GM12878 (cell line): ENCODE measurements around the gene YIPF4. TPM values are rescaled to one million over a fixed set of nuclear protein-coding genes. Genes with fewer than 3 reads are reported as not detected.
"Not testable (repeated sequence)": the region's sequence is repeated elsewhere in the genome, so short reads cannot be mapped to it uniquely, and the experiment has no call there.

Experiments used
- ATAC-seq: fragments of 200-7000 bp; cut with Tn5 transposase; 3 replicates; pipeline ENCODE4 v1.9.1; 2020; ENCODE audit warnings: mild to moderate bottlenecking, moderate library complexity
- BruUV-seq: library from RNA; stranded (reverse); fragments of 400-500 nt; replicated peaks from 2 replicates; lab custom pipeline; 2021; lab: Mats Ljungman, UMichigan
- CTCF ChIA-PET: fragments of 300-600 bp; sonication (Branson Sonifier 250); formaldehyde crosslinking; extraction: SDS; loops from one replicate; lab custom pipeline; 2021; ENCODE audit warnings: inconsistent platforms; lab: Yijun Ruan, JAX
- POLR2A ChIA-PET: fragments of 350-600 bp; formaldehyde crosslinking; extraction: SDS; loops from one replicate; lab custom pipeline; 2021; ENCODE audit warnings: inconsistent platforms; lab: Charles Lee
- RAD21 ChIA-PET: fragments of 300-600 bp; sonication (Branson Sonifier 250); formaldehyde crosslinking; loops from one replicate; lab custom pipeline; 2023; ENCODE audit warnings: antibody characterized with exemption; ENCODE audit not compliant: unreplicated experiment; lab: Charles Lee
- SMC1A ChIA-PET: fragments of 300-600 bp; sonication (Branson Sonifier 250); formaldehyde crosslinking; loops from one replicate; lab custom pipeline; 2023; ENCODE audit not compliant: unreplicated experiment, uncharacterized antibody; lab: Charles Lee
- DNase-seq: peaks from one replicate; pipeline ENCODE4 v3.0.0-alpha.2; 2011; ENCODE audit warnings: low read depth, low spot score
- FAIRE-seq: peaks from 3 replicates; lab custom pipeline; 2011; peaks lifted over from hg19 to GRCh38; lab: Jason Lieb, UNC
- H2AFZ ChIP-seq: 2 replicates; pipeline ENCODE4 v1.6.0; 2011; ENCODE audit warnings: low read depth, low read length, control low read depth; ENCODE audit not compliant: control insufficient read depth
- H3K27ac ChIP-seq: 2 replicates; pipeline ENCODE4 v1.5.1; 2011; ENCODE audit warnings: control low read depth; ENCODE audit not compliant: control insufficient read depth, insufficient read depth
- H3K27me3 ChIP-seq, 2 experiments: replicated peaks in 1 of 2; 2 replicates each; pipeline versions ENCODE4 v1.6.0 to v1.6.1; 2011; ENCODE audit warnings: low read length in 1 of 2; ENCODE audit not compliant: control insufficient read depth in 2 of 2, insufficient read depth in 2 of 2
- H3K36me3 ChIP-seq, 2 experiments: 2 replicates each; pipeline ENCODE4 v1.5.1; 2011; ENCODE audit warnings: low read length in 1 of 2; ENCODE audit not compliant: control insufficient read depth in 2 of 2, insufficient read depth in 2 of 2
- H3K4me1 ChIP-seq: 2 replicates; pipeline ENCODE4 v1.6.1; 2011; ENCODE audit warnings: mild to moderate bottlenecking, low read length, moderate library complexity, mixed read lengths; ENCODE audit not compliant: control insufficient read depth, insufficient read depth
- H3K4me2 ChIP-seq: 2 replicates; pipeline ENCODE4 v1.6.0; 2011; ENCODE audit warnings: control low read depth; ENCODE audit not compliant: control insufficient read depth, insufficient read depth
- H3K4me3 ChIP-seq: fragments of 200-600 bp; sonication (generic); 2 replicates; pipeline ENCODE4 v1.5.1; 2016
- H3K79me2 ChIP-seq: 2 replicates; pipeline ENCODE4 v1.6.0; 2011; ENCODE audit warnings: low read length; ENCODE audit not compliant: control insufficient read depth, insufficient read depth
- H3K9ac ChIP-seq: 2 replicates; pipeline ENCODE4 v1.8.0; 2011; ENCODE audit warnings: low read length, control low read depth, mixed read lengths; ENCODE audit not compliant: control insufficient read depth, insufficient read depth
- H3K9me3 ChIP-seq: replicated peaks from 3 replicates; pipeline ENCODE4 v1.5.1; 2011; ENCODE audit warnings: mild to moderate bottlenecking, low read length; ENCODE audit not compliant: control insufficient read depth, insufficient read depth
- H4K20me1 ChIP-seq: 2 replicates; pipeline ENCODE4 v1.6.0; 2011; ENCODE audit not compliant: control insufficient read depth, insufficient read depth
- BHLHE40 ChIP-seq, 2 experiments: fragments of 450-650 bp in 1 of 2; IDR thresholded peaks; 2 replicates each; pipeline ENCODE4 v1.6.1; 2011 to 2017; ENCODE audit warnings: low read depth in 2 of 2, borderline replicate concordance in 1 of 2, improper control_type of control experiment in 1 of 2, low read length in 1 of 2, mild to moderate bottlenecking in 1 of 2
- CHD4 ChIP-seq: fragments of 200-600 bp; sonication (generic); IDR thresholded peaks from 2 replicates; pipeline ENCODE4 v1.6.1; 2016; ENCODE audit warnings: mild to moderate bottlenecking
- E4F1 ChIP-seq: fragments of 450-650 bp; IDR thresholded peaks from 2 replicates; pipeline ENCODE4 v1.6.1; 2018; ENCODE audit warnings: borderline replicate concordance, mild to moderate bottlenecking; ENCODE audit not compliant: partially characterized antibody
- FOS ChIP-seq: IDR thresholded peaks from 3 replicates; pipeline ENCODE4 v1.6.1; 2011; ENCODE audit warnings: borderline replicate concordance; ENCODE audit not compliant: insufficient read length; ENCODE audit errors: extremely low read depth
- RAD21 ChIP-seq: IDR thresholded peaks from 2 replicates; pipeline ENCODE4 v1.6.1; 2011; ENCODE audit warnings: mild to moderate bottlenecking, low read depth, low read length, moderate library complexity; ENCODE audit not compliant: insufficient read depth
- TBL1XR1 ChIP-seq: IDR thresholded peaks from 2 replicates; pipeline ENCODE4 v1.6.1; 2012; ENCODE audit warnings: low read depth, low read length, improper control_type of control experiment
- TCF7 ChIP-seq: IDR thresholded peaks from 2 replicates; pipeline ENCODE4 v1.6.1; 2014; ENCODE audit warnings: antibody characterized with exemption, borderline replicate concordance
- WRNIP1 ChIP-seq: IDR thresholded peaks from 2 replicates; pipeline ENCODE4 v1.6.1; 2011; ENCODE audit warnings: low read depth, low read length, improper control_type of control experiment, borderline replicate concordance
- ZNF207 ChIP-seq: fragments of 450-650 bp; IDR thresholded peaks from 2 replicates; pipeline ENCODE4 v1.6.1; 2014; ENCODE audit warnings: antibody characterized with exemption, mild to moderate bottlenecking, borderline replicate concordance
- WGBS: methylation state at CpG from one replicate; pipeline ENCODE4 v1.1.6; 2016; ENCODE audit warnings: low lambda C conversion rate; ENCODE audit not compliant: insufficient replicate concordance, insufficient coverage; ENCODE audit errors: missing lambda C conversion rate; 5-methylcytosine and 5-hydroxymethylcytosine counted together
- in situ Hi-C: fragments of 300-500 bp; cut with MboI; formaldehyde crosslinking; loops from 9 replicates; pipeline ENCODE4 v1.14.3; 2018; ENCODE audit warnings: mixed read lengths
- intact Hi-C: fragments of 100-400 bp; cut with micrococcal nuclease; formaldehyde crosslinking; loops from one replicate; pipeline ENCODE4 v1.14.2; 2022; ENCODE audit not compliant: unreplicated experiment
- polyA plus RNA-seq, 11 experiments: library from polyadenylated mRNA; depleted of rRNA in 4 of 11; unstranded in 6 of 11; stranded (reverse) in 5 of 11; fragments of >200 nt; fragmentation: Nextera tagmentation in 4 of 11; fragmentation: Illumina TruSeq in 1 of 11; extraction: Ambion mirVana in 4 of 11; extraction: Trizol in 1 of 11; gene quantifications; 1 replicate in 1 of 11; 2 replicates in 10 of 11; pipeline versions ENCODE4 v1.2.1 to v1.2.3, GENCODE V29; 2011 to 2016; ENCODE audit warnings: inconsistent platforms in 2 of 11, missing spikeins in 2 of 11, low read depth in 1 of 11
- total RNA-seq, 4 experiments: library from RNA; depleted of rRNA in 3 of 4; stranded (reverse); fragments of >200 nt in 3 of 4; fragmentation: Illumina TruSeq in 1 of 4; extraction: Trizol in 1 of 4; gene quantifications; 2 replicates each; pipeline versions ENCODE4 v1.2.1 to v1.2.3, GENCODE V29; 2013 to 2021
- TF ChIP-seq, protein P1 (sequence below): IDR thresholded peaks from 2 replicates; pipeline ENCODE4 v1.6.1; 2011; ENCODE audit warnings: low read depth, low read length, improper control_type of control experiment, borderline replicate concordance

YIPF4 gene
- total and polyA plus RNA-seq, 10 of the 15 experiments (the other 5 are each of a cell fraction or from before 2014, with no cell fraction given), result 2.8 to 60.4 (median 11.1) TPM

DNA sequence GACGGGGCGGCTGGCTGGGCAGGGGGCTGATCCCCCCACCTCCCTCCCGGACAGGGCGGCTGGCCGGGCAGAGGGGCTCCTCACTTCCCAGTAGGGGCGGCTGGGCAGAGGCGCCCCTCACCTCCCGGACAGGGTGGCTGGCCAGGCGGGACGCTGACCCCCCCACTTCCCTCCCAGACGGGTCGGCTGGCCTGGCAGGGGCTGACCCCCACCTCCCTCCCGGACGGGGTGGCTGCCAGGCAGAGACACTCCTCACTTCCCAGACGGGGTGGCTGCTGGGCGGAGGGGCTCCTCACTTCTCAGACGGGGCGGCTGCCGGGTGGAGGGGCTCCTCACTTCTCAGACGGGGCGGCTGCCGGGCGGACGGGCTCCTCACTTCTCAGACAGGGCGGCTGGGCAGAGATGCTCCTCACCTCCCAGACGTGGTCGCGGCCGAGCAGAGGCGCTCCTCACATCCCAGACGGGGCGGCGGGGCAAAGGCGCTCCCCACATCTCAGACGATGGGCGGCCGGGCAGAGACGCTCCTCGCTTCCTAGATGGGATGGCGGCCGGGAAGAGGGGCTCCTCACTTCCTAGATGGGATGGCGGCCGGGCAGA, 16.4 kb downstream of the YIPF4 start:
- ATAC-seq, H3K27ac ChIP-seq, DNase-seq, in situ Hi-C loops, CTCF ChIA-PET, FAIRE-seq, BruUV-seq, H3K36me3 ChIP-seq, POLR2A ChIA-PET, H3K4me2 ChIP-seq, H3K4me1 ChIP-seq, H4K20me1 ChIP-seq, SMC1A ChIA-PET, H3K79me2 ChIP-seq, intact Hi-C loops, RAD21 ChIA-PET, H3K27me3 ChIP-seq, H3K4me3 ChIP-seq, H3K9ac ChIP-seq, H2AFZ ChIP-seq, H3K9me3 ChIP-seq: not testable (repeated sequence)
- 95% methylated on average over 23 of the region's 43 CpGs for WGBS

- ChIA-PET POLR2A (no interaction called here), RAD21 (no interaction called here), SMC1A (no interaction called here), CTCF (no interaction called here)
- in situ Hi-C loops, result no loop called here
- Histone ChIP-seq H2AFZ (no peak overlapping the region), H3K79me2 (no peaks in the 10 kb centered on the region), H4K20me1 (no peaks in the 10 kb centered on the region), H3K4me1 (no peaks in the 10 kb centered on the region), H3K9me3 (no peaks in the 10 kb centered on the region), H3K27me3 (no peaks in the 10 kb centered on the region), H3K4me2 (no peak overlapping the region), H3K9ac (no peak overlapping the region), H3K27ac (no peak overlapping the region), H3K36me3 (peaks cover 0 to 4% of the 10 kb centered on the region in 2 experiments; a peak in 1 of 4 replicates), H3K4me3 (no peak overlapping the region)
- TF ChIP-seq E4F1 (no peak), WRNIP1 (no peak), ZNF207 (no peak), TCF7 (no peak), CHD4 (no peak), FOS (no peak), TBL1XR1 (no peak), RAD21 (no peak), BHLHE40 (IDR thresholded peaks at IDR 0.05; ENCODE audit: borderline replicate concordance in 1 of 2, low read depth in 2 of 2, low read length in 1 of 2) (no peak)
- TF ChIP-seq, protein P1, sequence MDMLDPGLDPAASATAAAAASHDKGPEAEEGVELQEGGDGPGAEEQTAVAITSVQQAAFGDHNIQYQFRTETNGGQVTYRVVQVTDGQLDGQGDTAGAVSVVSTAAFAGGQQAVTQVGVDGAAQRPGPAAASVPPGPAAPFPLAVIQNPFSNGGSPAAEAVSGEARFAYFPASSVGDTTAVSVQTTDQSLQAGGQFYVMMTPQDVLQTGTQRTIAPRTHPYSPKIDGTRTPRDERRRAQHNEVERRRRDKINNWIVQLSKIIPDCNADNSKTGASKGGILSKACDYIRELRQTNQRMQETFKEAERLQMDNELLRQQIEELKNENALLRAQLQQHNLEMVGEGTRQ, result no peak
- no peak for FAIRE-seq
- intact Hi-C loops, result no loop called here
- ATAC-seq, result no peak
- DNase-seq, result no peak
- WGBS, result 91% methylated on average over 7 of the region's 7 CpGs
- BruUV-seq, result no TSS peak
Measured at GRCh38 chr2:32310577-32310976, 32.9 kb downstream of the YIPF4 start.
